Daoy (cell line): ENCODE results near the gene WFDC1. TPM values are rescaled to one million over a fixed set of nuclear protein-coding genes. Genes with fewer than 3 reads are reported as not detected.

Experiments
- DNase-seq: peaks from one replicate; pipeline ENCODE4 v3.0.0-alpha.2; 2015; ENCODE audit warnings: low read depth
- total RNA-seq: library from RNA; depleted of rRNA; stranded (reverse); fragments of >200 nt; shearing (Covaris generic); gene quantifications from 2 replicates; pipeline ENCODE4 v1.2.3, GENCODE V29; 2014; rRNA removed

The WFDC1 gene
- total RNA-seq, 1 experiment from 2014 or later = not detected

DNA sequence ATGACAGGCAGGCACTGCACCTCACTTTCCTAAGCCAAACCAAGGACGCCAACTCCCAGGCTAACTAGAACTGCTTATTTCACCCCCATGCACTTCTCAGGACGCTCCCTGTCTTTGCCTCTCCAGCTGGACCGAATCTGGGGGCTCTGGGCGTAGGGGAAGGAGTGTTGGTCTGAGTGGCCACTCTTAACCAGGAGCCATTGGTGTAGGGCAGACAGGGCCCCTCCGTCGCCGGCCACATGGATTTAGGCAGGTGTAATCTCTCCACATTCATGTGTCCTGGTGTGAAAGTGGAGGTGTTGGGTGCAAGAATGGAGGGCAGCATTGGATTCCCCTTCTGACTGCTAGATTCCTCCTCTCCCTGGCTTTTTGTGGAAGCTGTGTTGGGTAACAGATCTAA is 83.4 kb downstream of the WFDC1 start:
- DNase-seq = no peak

- no peak for DNase-seq
Observed at GRCh38 chr16:84378567-84378966, 83.9 kb downstream of the WFDC1 start.

DNA sequence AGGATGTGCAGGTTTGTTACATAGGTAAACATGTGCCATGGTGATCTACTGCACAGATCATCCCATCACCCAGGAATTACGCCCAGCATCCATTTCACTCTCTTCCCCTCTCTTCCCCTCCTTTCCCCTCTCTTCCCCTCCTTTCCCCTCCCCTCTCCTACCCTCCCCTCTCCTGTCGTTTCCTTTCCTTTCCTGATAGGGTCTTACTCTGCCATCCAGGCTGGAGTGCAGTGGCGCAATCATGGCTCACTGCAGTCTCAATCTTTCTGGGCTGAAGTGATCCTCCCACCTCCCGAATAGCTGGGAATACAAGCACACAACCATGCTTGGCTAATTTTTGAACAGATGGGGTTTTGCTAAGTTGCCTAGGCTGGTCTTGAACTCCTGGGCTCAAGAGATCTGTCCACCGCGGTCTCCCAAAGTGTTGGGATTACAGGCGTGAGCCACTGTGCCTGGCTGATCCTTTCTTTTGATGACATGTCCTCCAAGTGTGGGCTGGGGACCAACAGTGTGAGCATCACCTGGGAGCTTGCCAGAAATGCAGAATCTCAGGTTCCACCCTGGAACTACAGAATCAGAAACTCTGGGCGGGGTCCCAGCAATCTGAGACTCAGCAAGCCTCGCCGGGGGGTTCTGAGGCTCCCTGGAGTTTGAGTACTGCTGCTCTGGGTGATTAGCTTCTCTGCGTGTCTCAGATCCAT is 84.5 kb downstream of the WFDC1 start:
- no peak for DNase-seq

Other genes starting within 250 kb of the WFDC1 start
- gene MBTPS1, start 177.9 kb upstream of the WFDC1 start, total RNA-seq = 30.1 and 36.6 TPM in 2 replicates
- 13.4 and 17.1 TPM in 2 replicates for gene HSDL1, start 149.7 kb upstream of the WFDC1 start, total RNA-seq
- gene DNAAF1, start 149.6 kb upstream of the WFDC1 start, total RNA-seq = not detected in 2 replicates
- 15.1 and 20.9 TPM in 2 replicates for gene TAF1C, start 107.8 kb upstream of the WFDC1 start, total RNA-seq
- not detected in 2 replicates for gene ADAD2, start 103.7 kb upstream of the WFDC1 start, total RNA-seq
- gene KCNG4, start 54.9 kb upstream of the WFDC1 start, total RNA-seq = not detected in 2 replicates
- gene ATP2C2, start 73.7 kb downstream of the WFDC1 start, total RNA-seq = not detected in 2 replicates
- gene MEAK7, start 209.8 kb downstream of the WFDC1 start, total RNA-seq = 3.9 and 7.3 TPM in 2 replicates